ENCODE data around the gene SLC30A9. TPM values are rescaled to one million over a fixed set of nuclear protein-coding genes. Genes with fewer than 3 reads are reported as not detected.

The SLC30A9 gene
- total and polyA plus RNA-seq, 10 donors, result 7.1 to 54.4 (median 33.9) TPM

DNA sequence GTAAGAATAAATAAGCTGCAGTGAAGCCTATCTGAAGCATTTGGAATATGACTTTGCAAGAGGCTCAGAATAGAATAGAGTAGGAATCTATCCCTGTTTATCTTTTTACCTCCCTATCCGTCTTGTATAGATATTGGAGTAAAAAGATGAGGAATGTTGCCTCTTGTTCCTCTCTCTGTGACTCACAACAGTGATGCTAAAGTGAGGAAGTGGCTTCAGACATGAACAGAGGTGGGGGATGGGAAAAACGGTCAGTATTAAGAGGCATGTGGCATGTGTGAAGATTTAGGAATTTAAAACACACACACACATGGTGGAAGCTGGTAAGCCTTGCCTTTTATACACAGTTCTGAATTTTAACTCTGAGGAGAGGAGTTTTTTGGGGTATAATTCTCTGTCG, 12.6 kb upstream of the SLC30A9 start:
- Histone ChIP-seq H3K27ac (no peak overlapping the region), H3K9me3 (no peaks in the 10 kb centered on the region)
- no peak for TF ChIP-seq POLR2A (IDR thresholded peaks at IDR 0.05)
- TF ChIP-seq, protein P1, sequence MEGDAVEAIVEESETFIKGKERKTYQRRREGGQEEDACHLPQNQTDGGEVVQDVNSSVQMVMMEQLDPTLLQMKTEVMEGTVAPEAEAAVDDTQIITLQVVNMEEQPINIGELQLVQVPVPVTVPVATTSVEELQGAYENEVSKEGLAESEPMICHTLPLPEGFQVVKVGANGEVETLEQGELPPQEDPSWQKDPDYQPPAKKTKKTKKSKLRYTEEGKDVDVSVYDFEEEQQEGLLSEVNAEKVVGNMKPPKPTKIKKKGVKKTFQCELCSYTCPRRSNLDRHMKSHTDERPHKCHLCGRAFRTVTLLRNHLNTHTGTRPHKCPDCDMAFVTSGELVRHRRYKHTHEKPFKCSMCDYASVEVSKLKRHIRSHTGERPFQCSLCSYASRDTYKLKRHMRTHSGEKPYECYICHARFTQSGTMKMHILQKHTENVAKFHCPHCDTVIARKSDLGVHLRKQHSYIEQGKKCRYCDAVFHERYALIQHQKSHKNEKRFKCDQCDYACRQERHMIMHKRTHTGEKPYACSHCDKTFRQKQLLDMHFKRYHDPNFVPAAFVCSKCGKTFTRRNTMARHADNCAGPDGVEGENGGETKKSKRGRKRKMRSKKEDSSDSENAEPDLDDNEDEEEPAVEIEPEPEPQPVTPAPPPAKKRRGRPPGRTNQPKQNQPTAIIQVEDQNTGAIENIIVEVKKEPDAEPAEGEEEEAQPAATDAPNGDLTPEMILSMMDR (IDR thresholded peaks at IDR 0.05 in 8 of 11, conservative IDR thresholded peaks at IDR 0.05 in 3 of 11), result no peak
- no peak for TF ChIP-seq POLR2AphosphoS5 (IDR thresholded peaks at IDR 0.05)

DNA sequence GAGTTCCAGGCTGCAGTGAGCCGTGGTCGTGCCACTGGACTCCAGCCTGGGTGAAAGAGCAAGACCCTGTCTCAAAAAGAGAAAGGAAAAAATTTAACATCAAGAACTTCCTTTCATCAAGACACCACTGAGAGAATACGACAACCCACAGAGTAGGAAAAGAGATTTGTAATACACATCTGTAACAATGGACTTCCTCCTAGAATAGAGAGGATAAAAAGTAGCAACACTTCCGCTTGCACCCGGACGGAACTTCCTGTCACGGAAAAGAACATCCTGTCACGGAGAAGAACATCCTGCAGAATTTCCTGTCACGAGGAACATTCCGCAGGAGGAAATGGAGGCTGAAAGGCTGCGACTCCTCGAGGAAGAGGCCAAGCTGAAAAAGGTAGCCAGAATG, 8.9 kb upstream of the SLC30A9 start, which contains the start of gene DCAF4L1:
TSS of gene DCAF4L1 (plus strand) at position 301 of the 400 bp plus-strand sequence. CDS start at position 338, 37 bp downstream.
- intact Hi-C loops (cut with DNase I; ENCODE audit: low total_unique reads), result no loop called here
- H3K4me3 ChIP-seq, result no peak within 1 kb of the TSS
- no peak for DNase-seq
- H3K9me3 ChIP-seq, result no peaks in the 10 kb centered on the region
- H3K27ac ChIP-seq, result no peak within 1 kb of the TSS
- no peaks in the 10 kb centered on the region for H3K4me1 ChIP-seq
- H3K27me3 ChIP-seq (replicated peaks in 1 of 7), result no peaks in the 10 kb centered on the region
- no peaks in the 10 kb centered on the region for H3K36me3 ChIP-seq
- TF ChIP-seq, protein P1 (IDR thresholded peaks at IDR 0.05 in 8 of 11, conservative IDR thresholded peaks at IDR 0.05 in 3 of 11), result no peak
- TF ChIP-seq POLR2A (IDR thresholded peaks at IDR 0.05) (no peak), POLR2AphosphoS5 (IDR thresholded peaks at IDR 0.05) (no peak)
- WGBS, 5 donors, result 60 to 75% (median 69%) methylated on average over 12 of the region's 12 CpGs

More for the DNA sequence above, 12.6 kb upstream of the SLC30A9 start:
- H3K4me3 ChIP-seq, result no peak overlapping the region
- intact Hi-C loops (cut with DNase I; ENCODE audit: low total_unique reads), result no loop called here
- no peaks in the 10 kb centered on the region for H3K36me3 ChIP-seq
- WGBS, 5 donors, result 34 to 47% (median 39%) methylated on average over 3 of the region's 3 CpGs
- DNase-seq, result no peak
- no peaks in the 10 kb centered on the region for H3K27me3 ChIP-seq (replicated peaks in 1 of 7)
- H3K4me1 ChIP-seq, result no peaks in the 10 kb centered on the region

DNA sequence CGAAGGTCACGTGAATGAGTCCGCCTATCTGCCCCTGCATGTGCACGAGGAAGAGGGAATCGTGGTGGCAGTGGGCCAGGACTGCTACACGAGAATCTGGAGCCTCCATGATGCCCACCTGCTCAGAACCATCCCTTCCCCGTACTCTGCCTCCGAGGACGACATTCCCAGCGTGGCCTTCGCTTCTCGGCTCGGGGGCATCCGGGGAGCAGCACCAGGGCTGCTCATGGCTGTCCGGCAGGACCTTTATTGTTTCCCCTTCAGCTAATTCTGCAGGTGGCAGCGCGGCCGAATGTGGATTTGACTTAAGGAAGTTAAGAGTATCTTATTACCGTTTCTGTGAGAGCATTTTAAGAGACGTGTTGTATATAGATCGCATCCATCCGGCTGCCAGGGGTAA, 7.6 kb upstream of the SLC30A9 start:
- Histone ChIP-seq H3K27me3 (replicated peaks in 1 of 7) (no peaks in the 10 kb centered on the region), H3K36me3 (no peaks in the 10 kb centered on the region), H3K27ac (no peak overlapping the region), H3K4me1 (no peaks in the 10 kb centered on the region), H3K4me3 (no peak overlapping the region), H3K9me3 (no peaks in the 10 kb centered on the region)
- TF ChIP-seq POLR2AphosphoS5 (IDR thresholded peaks at IDR 0.05) (no peak), POLR2A (IDR thresholded peaks at IDR 0.05) (no peak)
- TF ChIP-seq, protein P1 (IDR thresholded peaks at IDR 0.05 in 8 of 11, conservative IDR thresholded peaks at IDR 0.05 in 3 of 11), result no peak
- 92 to 96% (median 95%) methylated on average over 22 of the region's 22 CpGs for WGBS, 5 donors
- DNase-seq, result no peak
- intact Hi-C loops (cut with DNase I; ENCODE audit: low total_unique reads), result no loop called here

DNA sequence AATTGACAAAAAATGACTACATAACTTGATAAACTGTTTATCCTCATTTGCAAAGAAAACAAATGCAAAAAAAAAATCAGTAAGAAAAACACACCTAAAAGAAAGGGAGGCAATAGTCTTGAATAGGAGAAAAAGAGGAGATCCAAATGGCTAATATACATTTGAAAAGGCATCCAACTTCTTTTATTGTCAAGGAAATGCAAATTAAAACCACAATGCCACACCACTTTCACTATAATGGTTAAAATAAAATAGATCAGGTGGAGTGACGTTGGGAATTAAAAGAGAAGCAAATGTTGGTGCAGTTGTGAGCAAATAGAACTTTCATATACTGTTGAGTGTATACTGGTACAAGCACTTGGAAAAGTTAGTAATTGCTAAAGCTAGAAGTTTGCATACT, 5.2 kb upstream of the SLC30A9 start:
- no peak overlapping the region for H3K27ac ChIP-seq
- H3K36me3 ChIP-seq, result no peaks in the 10 kb centered on the region
- DNase-seq, result no peak
- TF ChIP-seq POLR2AphosphoS5 (IDR thresholded peaks at IDR 0.05) (no peak), POLR2A (IDR thresholded peaks at IDR 0.05) (no peak)
- TF ChIP-seq, protein P1 (IDR thresholded peaks at IDR 0.05 in 8 of 11, conservative IDR thresholded peaks at IDR 0.05 in 3 of 11), result no peak
- 42 to 63% (median 48%) methylated on average over 1 of the region's 1 CpG for WGBS, 5 donors
- no peaks in the 10 kb centered on the region for H3K27me3 ChIP-seq (replicated peaks in 1 of 7)
- peaks cover 4 to 15% (median 9%) of the 10 kb centered on the region in 6 donors for H3K4me1 ChIP-seq
- H3K4me3 ChIP-seq, result no peak overlapping the region
- H3K9me3 ChIP-seq, result no peaks in the 10 kb centered on the region
- intact Hi-C loops (cut with DNase I; ENCODE audit: low total_unique reads), result no loop called here

Measured in spleen (tissue), 11 donors.